ENCODE results near the gene TSHZ1. TPM values are rescaled to one million over a fixed set of nuclear protein-coding genes. Genes with fewer than 3 reads are reported as not detected.

TSHZ1 gene
- polyA plus RNA-seq, 1 donor from 2014 or later = 1.1 TPM

GRCh38 chr18:75255094-75255493 is 44.5 kb downstream of the TSHZ1 start:
- no peak for TF ChIP-seq EP300 (conservative IDR thresholded peaks at IDR 0.05; ENCODE audit: poor library complexity, severe bottlenecking)
- TF ChIP-seq RAD21 (conservative IDR thresholded peaks at IDR 0.05) = no peak
- no peak for TF ChIP-seq TAF1 (IDR thresholded peaks at IDR 0.05; ENCODE audit: low read depth)
- TF ChIP-seq, protein P1, sequence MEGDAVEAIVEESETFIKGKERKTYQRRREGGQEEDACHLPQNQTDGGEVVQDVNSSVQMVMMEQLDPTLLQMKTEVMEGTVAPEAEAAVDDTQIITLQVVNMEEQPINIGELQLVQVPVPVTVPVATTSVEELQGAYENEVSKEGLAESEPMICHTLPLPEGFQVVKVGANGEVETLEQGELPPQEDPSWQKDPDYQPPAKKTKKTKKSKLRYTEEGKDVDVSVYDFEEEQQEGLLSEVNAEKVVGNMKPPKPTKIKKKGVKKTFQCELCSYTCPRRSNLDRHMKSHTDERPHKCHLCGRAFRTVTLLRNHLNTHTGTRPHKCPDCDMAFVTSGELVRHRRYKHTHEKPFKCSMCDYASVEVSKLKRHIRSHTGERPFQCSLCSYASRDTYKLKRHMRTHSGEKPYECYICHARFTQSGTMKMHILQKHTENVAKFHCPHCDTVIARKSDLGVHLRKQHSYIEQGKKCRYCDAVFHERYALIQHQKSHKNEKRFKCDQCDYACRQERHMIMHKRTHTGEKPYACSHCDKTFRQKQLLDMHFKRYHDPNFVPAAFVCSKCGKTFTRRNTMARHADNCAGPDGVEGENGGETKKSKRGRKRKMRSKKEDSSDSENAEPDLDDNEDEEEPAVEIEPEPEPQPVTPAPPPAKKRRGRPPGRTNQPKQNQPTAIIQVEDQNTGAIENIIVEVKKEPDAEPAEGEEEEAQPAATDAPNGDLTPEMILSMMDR (IDR thresholded peaks at IDR 0.05; ENCODE audit: poor library complexity, severe bottlenecking) = no peak
- TF ChIP-seq MXI1 (conservative IDR thresholded peaks at IDR 0.05; ENCODE audit: poor library complexity, severe bottlenecking) = no peak
- TF ChIP-seq POLR2AphosphoS5 (IDR thresholded peaks at IDR 0.05) = no peak
- TF ChIP-seq EZH2 (IDR thresholded peaks at IDR 0.05; ENCODE audit: borderline replicate concordance, insufficient read depth, low read length, poor library complexity, severe bottlenecking) = no peak
- TF ChIP-seq, protein P2, sequence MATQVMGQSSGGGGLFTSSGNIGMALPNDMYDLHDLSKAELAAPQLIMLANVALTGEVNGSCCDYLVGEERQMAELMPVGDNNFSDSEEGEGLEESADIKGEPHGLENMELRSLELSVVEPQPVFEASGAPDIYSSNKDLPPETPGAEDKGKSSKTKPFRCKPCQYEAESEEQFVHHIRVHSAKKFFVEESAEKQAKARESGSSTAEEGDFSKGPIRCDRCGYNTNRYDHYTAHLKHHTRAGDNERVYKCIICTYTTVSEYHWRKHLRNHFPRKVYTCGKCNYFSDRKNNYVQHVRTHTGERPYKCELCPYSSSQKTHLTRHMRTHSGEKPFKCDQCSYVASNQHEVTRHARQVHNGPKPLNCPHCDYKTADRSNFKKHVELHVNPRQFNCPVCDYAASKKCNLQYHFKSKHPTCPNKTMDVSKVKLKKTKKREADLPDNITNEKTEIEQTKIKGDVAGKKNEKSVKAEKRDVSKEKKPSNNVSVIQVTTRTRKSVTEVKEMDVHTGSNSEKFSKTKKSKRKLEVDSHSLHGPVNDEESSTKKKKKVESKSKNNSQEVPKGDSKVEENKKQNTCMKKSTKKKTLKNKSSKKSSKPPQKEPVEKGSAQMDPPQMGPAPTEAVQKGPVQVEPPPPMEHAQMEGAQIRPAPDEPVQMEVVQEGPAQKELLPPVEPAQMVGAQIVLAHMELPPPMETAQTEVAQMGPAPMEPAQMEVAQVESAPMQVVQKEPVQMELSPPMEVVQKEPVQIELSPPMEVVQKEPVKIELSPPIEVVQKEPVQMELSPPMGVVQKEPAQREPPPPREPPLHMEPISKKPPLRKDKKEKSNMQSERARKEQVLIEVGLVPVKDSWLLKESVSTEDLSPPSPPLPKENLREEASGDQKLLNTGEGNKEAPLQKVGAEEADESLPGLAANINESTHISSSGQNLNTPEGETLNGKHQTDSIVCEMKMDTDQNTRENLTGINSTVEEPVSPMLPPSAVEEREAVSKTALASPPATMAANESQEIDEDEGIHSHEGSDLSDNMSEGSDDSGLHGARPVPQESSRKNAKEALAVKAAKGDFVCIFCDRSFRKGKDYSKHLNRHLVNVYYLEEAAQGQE (IDR thresholded peaks at IDR 0.05; ENCODE audit: borderline replicate concordance) = no peak
- no peak for TF ChIP-seq SMC3 (conservative IDR thresholded peaks at IDR 0.05; ENCODE audit: poor library complexity)
- no peaks in the 10 kb centered on the region for H4K20me1 ChIP-seq (ENCODE audit: insufficient read depth)
- no peak overlapping the region for H3K9ac ChIP-seq (ENCODE audit: low read length)
- H3K9me3 ChIP-seq (ENCODE audit: low read length) = no peaks in the 10 kb centered on the region
- H2AFZ ChIP-seq (ENCODE audit: low read depth, low read length) = no peak overlapping the region
- H3K4me3 ChIP-seq (ENCODE audit: low read length) = no peak overlapping the region
- H3K4me2 ChIP-seq (ENCODE audit: low read length) = no peak overlapping the region
- H3K9me2 ChIP-seq (ENCODE audit: insufficient read depth, low read length) = no peaks in the 10 kb centered on the region
- H3K36me3 ChIP-seq (ENCODE audit: insufficient read depth, low read length) = no peaks in the 10 kb centered on the region
- no peaks in the 10 kb centered on the region for H3F3A ChIP-seq (ENCODE audit: insufficient read depth, low read length, poor library complexity, severe bottlenecking)
- H3K27me3 ChIP-seq (ENCODE audit: insufficient read depth, low read depth, low read length) = peaks cover 7% of the 10 kb centered on the region
- H3K79me2 ChIP-seq (replicated peaks; ENCODE audit: insufficient read depth, low read length) = no peaks in the 10 kb centered on the region
- no peak overlapping the region for H3K27ac ChIP-seq (ENCODE audit: low read length)

GRCh38 chr18:75256376-75256775 is 45.8 kb downstream of the TSHZ1 start:
- TF ChIP-seq POLR2AphosphoS5 (IDR thresholded peaks at IDR 0.05) (no peak), MXI1 (conservative IDR thresholded peaks at IDR 0.05; ENCODE audit: poor library complexity, severe bottlenecking) (no peak)
- H2AFZ ChIP-seq (ENCODE audit: low read depth, low read length) = no peak overlapping the region
- no peaks in the 10 kb centered on the region for H3K9me3 ChIP-seq (ENCODE audit: low read length)
- H3K27ac ChIP-seq (ENCODE audit: low read length) = no peak overlapping the region
- H3K79me2 ChIP-seq (replicated peaks; ENCODE audit: insufficient read depth, low read length) = no peaks in the 10 kb centered on the region
- no peak overlapping the region for H3K9ac ChIP-seq (ENCODE audit: low read length)
- H4K20me1 ChIP-seq (ENCODE audit: insufficient read depth) = no peaks in the 10 kb centered on the region
- H3K4me3 ChIP-seq (ENCODE audit: low read length) = no peak overlapping the region
- H3K9me2 ChIP-seq (ENCODE audit: insufficient read depth, low read length) = no peaks in the 10 kb centered on the region
- peaks cover 9% of the 10 kb centered on the region for H3K27me3 ChIP-seq (ENCODE audit: insufficient read depth, low read depth, low read length)
- H3K36me3 ChIP-seq (ENCODE audit: insufficient read depth, low read length) = no peaks in the 10 kb centered on the region
- H3F3A ChIP-seq (ENCODE audit: insufficient read depth, low read length, poor library complexity, severe bottlenecking) = no peaks in the 10 kb centered on the region
- H3K4me2 ChIP-seq (ENCODE audit: low read length) = no peak overlapping the region

DNA sequence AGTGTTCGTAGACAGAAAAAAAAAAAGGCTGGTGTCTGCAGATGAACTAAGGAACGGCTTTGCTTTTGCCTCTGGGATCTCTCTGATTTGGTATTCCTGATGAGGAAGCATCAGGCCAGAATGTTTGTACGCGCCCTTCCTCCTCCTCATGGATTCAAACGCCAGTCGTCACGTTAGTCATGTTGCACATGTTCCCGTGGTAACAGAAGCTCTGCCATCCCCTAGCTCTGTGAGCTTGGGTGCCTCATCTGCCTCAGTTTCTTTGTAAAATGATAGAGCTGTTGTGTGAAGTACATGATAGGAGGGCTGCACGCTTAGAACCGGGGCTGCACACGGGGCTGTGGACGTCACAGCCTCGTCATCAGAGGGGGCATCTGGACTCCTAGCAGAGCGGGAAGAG is 47.0 kb downstream of the TSHZ1 start:
- no peaks in the 10 kb centered on the region for H3F3A ChIP-seq (ENCODE audit: insufficient read depth, low read length, poor library complexity, severe bottlenecking)
- no peaks in the 10 kb centered on the region for H3K9me2 ChIP-seq (ENCODE audit: insufficient read depth, low read length)
- no peaks in the 10 kb centered on the region for H3K9me3 ChIP-seq (ENCODE audit: low read length)
- H3K27ac ChIP-seq (ENCODE audit: low read length) = no peak overlapping the region
- no peak overlapping the region for H3K9ac ChIP-seq (ENCODE audit: low read length)
- H3K4me3 ChIP-seq (ENCODE audit: low read length) = no peak overlapping the region
- H4K20me1 ChIP-seq (ENCODE audit: insufficient read depth) = no peaks in the 10 kb centered on the region
- no peak overlapping the region for H2AFZ ChIP-seq (ENCODE audit: low read depth, low read length)
- H3K27me3 ChIP-seq (ENCODE audit: insufficient read depth, low read depth, low read length) = peaks cover 19% of the 10 kb centered on the region
- TF ChIP-seq, protein P1 (IDR thresholded peaks at IDR 0.05; ENCODE audit: poor library complexity, severe bottlenecking) = no peak
- TF ChIP-seq TAF1 (IDR thresholded peaks at IDR 0.05; ENCODE audit: low read depth) (no peak), SMC3 (conservative IDR thresholded peaks at IDR 0.05; ENCODE audit: poor library complexity) (no peak)
- no peaks in the 10 kb centered on the region for H3K36me3 ChIP-seq (ENCODE audit: insufficient read depth, low read length)
- H3K79me2 ChIP-seq (replicated peaks; ENCODE audit: insufficient read depth, low read length) = no peaks in the 10 kb centered on the region
- no peak overlapping the region for H3K4me2 ChIP-seq (ENCODE audit: low read length)

Data from neural cell (in vitro differentiated cells).